Naive B cell (primary cell): ENCODE results near the gene SLC12A4. TPM values are rescaled to one million over a fixed set of nuclear protein-coding genes. Genes with fewer than 3 reads are reported as not detected.

Source experiments
- polyA plus RNA-seq, 6 donors: library from polyadenylated mRNA; unstranded; fragments of 300-500 nt; fragmentation: Illumina TruSeq; gene quantifications; one replicate each; pipeline ENCODE4 v1.2.3, GENCODE V29; 2021; ENCODE audit warnings: low read depth in 6 of 6

Gene SLC12A4
- polyA plus RNA-seq, 6 donors from 2014 or later, result 2.8 to 5.4 (median 3.7) TPM

Other genes with a start within 250 kb of the SLC12A4 start
- gene GFOD2, start 249.3 kb downstream of the SLC12A4 start, polyA plus RNA-seq, result 10 to 100 TPM in 1 of 6 donors, 1 to 10 TPM in 5; 6.5 to 12.9 (median 8.4) TPM
- 10 to 100 TPM in 5 of 6 donors, 1 to 10 TPM in 1; 5.2 to 23.0 (median 11.7) TPM for gene RANBP10, start 162.1 kb downstream of the SLC12A4 start, polyA plus RNA-seq
- gene TSNAXIP1, start 161.7 kb downstream of the SLC12A4 start, polyA plus RNA-seq, result not detected
- 100 to 1,000 TPM in 5 of 6 donors, 10 to 100 TPM in 1; 83.6 to 113 (median 105) TPM for gene THAP11, start 126.3 kb downstream of the SLC12A4 start, polyA plus RNA-seq
- 100 to 1,000 TPM; 126 to 148 (median 131) TPM for gene NUTF2, start 121.7 kb downstream of the SLC12A4 start, polyA plus RNA-seq
- gene CENPT, start 120.9 kb downstream of the SLC12A4 start, polyA plus RNA-seq, result 10 to 100 TPM in 3 of 6 donors, 1 to 10 TPM in 3; 7.6 to 15.1 (median 9.2) TPM
- gene EDC4, start 95.6 kb downstream of the SLC12A4 start, polyA plus RNA-seq, result 10 to 100 TPM in 5 of 6 donors, 1 to 10 TPM in 1; 6.7 to 28.6 (median 20.2) TPM
- under 1 TPM in 2 of 6 donors, not detected in 4; 0.64 to 0.90 TPM for gene NRN1L, start 83.8 kb downstream of the SLC12A4 start, polyA plus RNA-seq
- gene PSKH1, start 75.4 kb downstream of the SLC12A4 start, polyA plus RNA-seq, result 10 to 100 TPM; 14.2 to 24.4 (median 17.4) TPM
- 1 to 10 TPM in 4 of 6 donors, under 1 TPM in 2; 0.65 to 3.2 (median 1.3) TPM for gene CTRL, start 36.8 kb downstream of the SLC12A4 start, polyA plus RNA-seq
- gene PSMB10, start 31.8 kb downstream of the SLC12A4 start, polyA plus RNA-seq, result 100 to 1,000 TPM; 398 to 770 (median 477) TPM
- gene LCAT, start 24.5 kb downstream of the SLC12A4 start, polyA plus RNA-seq, result 1 to 10 TPM in 2 of 6 donors, under 1 TPM in 2, not detected in 2; 0.30 to 4.2 (median 0.93) TPM
- gene DPEP3, start 11.9 kb upstream of the SLC12A4 start, polyA plus RNA-seq, result under 1 TPM in 4 of 6 donors, not detected in 2; 0.44 to 0.83 (median 0.55) TPM
- 100 to 1,000 TPM in 1 of 6 donors, 10 to 100 TPM in 5; 57.3 to 125 (median 75.1) TPM for gene DPEP2, start 30.8 kb upstream of the SLC12A4 start, polyA plus RNA-seq
- under 1 TPM in 1 of 6 donors, not detected in 5; 0.45 TPM for gene DPEP2NB, start 47.3 kb upstream of the SLC12A4 start, polyA plus RNA-seq
- gene DDX28, start 54.6 kb upstream of the SLC12A4 start, polyA plus RNA-seq, result 10 to 100 TPM; 39.8 to 71.5 (median 48.8) TPM
- 10 to 100 TPM; 36.8 to 51.8 (median 49.9) TPM for gene DUS2, start 54.6 kb upstream of the SLC12A4 start, polyA plus RNA-seq
- gene NFATC3, start 116.7 kb upstream of the SLC12A4 start, polyA plus RNA-seq, result 100 to 1,000 TPM in 2 of 6 donors, 10 to 100 TPM in 4; 74.8 to 147 (median 96.7) TPM